ENCODE measurements around the gene RHEB. TPM values are rescaled to one million over a fixed set of nuclear protein-coding genes. Genes with fewer than 3 reads are reported as not detected.

Gene RHEB
- total and polyA plus RNA-seq, 2 of the 4 experiments (the other 2 are of a cell fraction), result 19.7 to 67.2 TPM

GRCh38 chr7:151494298-151495284 lies 25.1 kb downstream of the RHEB start:
- Histone ChIP-seq H3K4ac (ENCODE audit: low read depth, low read length) (no peak overlapping the region), H3K9me1 (ENCODE audit: insufficient read depth, low read length) (peaks cover 18% of the 10 kb centered on the region), H3K23ac (ENCODE audit: low read depth, low read length) (peak overlapping the region; percentile 59; the same call in 1 of the 2 replicates), H2BK5ac (ENCODE audit: low read depth, low read length, poor library complexity, severe bottlenecking) (no peak overlapping the region), H3K14ac (replicated peaks; ENCODE audit: low read depth, low read length) (no peak overlapping the region), H3K36me3 (ENCODE audit: control insufficient read depth, insufficient read depth, low read length) (peaks cover 6% of the 10 kb centered on the region), H4K20me1 (ENCODE audit: insufficient read depth, low read length) (peaks cover 66% of the 10 kb centered on the region), H2AFZ (replicated peaks; ENCODE audit: low read length, poor library complexity) (no peak overlapping the region), H3K27me3 (ENCODE audit: control insufficient read depth, insufficient read depth, low read length) (no peaks in the 10 kb centered on the region), H3K56ac (ENCODE audit: extremely low read depth, insufficient read depth, low read length) (no peak overlapping the region), H4K91ac (ENCODE audit: insufficient read depth, low read depth, low read length) (no peak overlapping the region), H3K4me1 (ENCODE audit: control insufficient read depth, insufficient read depth, low read length) (peaks cover 13% of the 10 kb centered on the region), H3K79me1 (ENCODE audit: low read depth in 1 of 2, low read length in 2 of 2) (peaks cover 4 to 74% of the 10 kb centered on the region in 2 experiments), H2AK9ac (replicated peaks; ENCODE audit: low read depth, low read length, poor library complexity) (no peak overlapping the region), H2BK120ac (ENCODE audit: low read depth, low read length) (no peak overlapping the region), H3K9me3 (ENCODE audit: control insufficient read depth, insufficient read depth, low read length) (no peaks in the 10 kb centered on the region), H3K4me2 (ENCODE audit: low read depth, low read length) (no peak overlapping the region), H3K9ac (ENCODE audit: low read depth, low read length) (no peak overlapping the region), H2BK20ac (ENCODE audit: low read depth, low read length) (no peak overlapping the region), H2BK15ac (ENCODE audit: low read depth, low read length) (no peak overlapping the region), H3K27ac (ENCODE audit: insufficient read depth, low read length) (no peak overlapping the region), H4K8ac (ENCODE audit: low read depth in 2 of 2, low read length in 2 of 2) (no peak overlapping the region), H4K5ac (ENCODE audit: low read depth, low read length) (0 out of 2 replicates have a peak overlapping the region, but pooled peaks have one; percentile 59), H3K4me3 (ENCODE audit: insufficient read depth, low read depth, low read length) (no peak overlapping the region), H2AK5ac (ENCODE audit: low read depth, low read length) (no peak overlapping the region), H3K18ac (ENCODE audit: low read depth, low read length) (no peak overlapping the region)
- dilution Hi-C loops (cut with HindIII; ENCODE audit: low sequenced_read_pairs, unreplicated experiment) (no loop called here), intact Hi-C loops (cut with micrococcal nuclease) (no loop called here), in situ Hi-C loops (cut with MboI; ENCODE audit: low sequenced_read_pairs) (no loop called here)
- BruUV-seq (replicated peaks), result no TSS peak
- ChIA-PET CTCF (no interaction called here), POLR2A (ENCODE audit: unreplicated experiment) (no interaction called here)
- 47% methylated on average over 2 of the region's 13 CpGs; no CpG with 5 or more reads in 1 of the 2 experiments for WGBS, 2 experiments (ENCODE audit: extremely low coverage in 2 of 2, insufficient read length in 1 of 2)
- no peak for ATAC-seq (ENCODE audit: low read depth)
- TF ChIP-seq RFX5 (IDR thresholded peaks at IDR 0.05; ENCODE audit: low read depth, low read length) (no peak), POLR2A (IDR thresholded peaks at IDR 0.05; ENCODE audit: low read depth, low read length) (no peak), CTCF (conservative IDR thresholded peaks at IDR 0.05; ENCODE audit: low read depth, low read length) (no peak), BHLHE40 (IDR thresholded peaks at IDR 0.05; ENCODE audit: low read depth, low read length) (no peak), RCOR1 (IDR thresholded peaks at IDR 0.05; ENCODE audit: insufficient replicate concordance, low read length) (no peak), MAZ (IDR thresholded peaks at IDR 0.05; ENCODE audit: borderline replicate concordance, low read depth, low read length) (no peak), MAFK (IDR thresholded peaks at IDR 0.05; ENCODE audit: low read depth, low read length) (peak; percentile 88)
- no peak for DNase-seq
